Activated CD8-positive, alpha-beta memory T cell treated with anti-CD3 and anti-CD28 coated beads for 4 hours (primary cell): ENCODE data around the gene TLE2.
A peak's percentile ranks its signal among the peaks of the same experiment; 100 is the strongest.
"Not testable (repeated sequence)": the region's sequence is repeated elsewhere in the genome, so short reads cannot be mapped to it uniquely, and the experiment has no call there.

Experiments used
- DNase-seq, 2 donors: peaks; one replicate each; pipeline ENCODE4 v3.0.0-alpha.2; 2020; ENCODE audit warnings: low read depth in 2 of 2

TLE2 gene

DNA sequence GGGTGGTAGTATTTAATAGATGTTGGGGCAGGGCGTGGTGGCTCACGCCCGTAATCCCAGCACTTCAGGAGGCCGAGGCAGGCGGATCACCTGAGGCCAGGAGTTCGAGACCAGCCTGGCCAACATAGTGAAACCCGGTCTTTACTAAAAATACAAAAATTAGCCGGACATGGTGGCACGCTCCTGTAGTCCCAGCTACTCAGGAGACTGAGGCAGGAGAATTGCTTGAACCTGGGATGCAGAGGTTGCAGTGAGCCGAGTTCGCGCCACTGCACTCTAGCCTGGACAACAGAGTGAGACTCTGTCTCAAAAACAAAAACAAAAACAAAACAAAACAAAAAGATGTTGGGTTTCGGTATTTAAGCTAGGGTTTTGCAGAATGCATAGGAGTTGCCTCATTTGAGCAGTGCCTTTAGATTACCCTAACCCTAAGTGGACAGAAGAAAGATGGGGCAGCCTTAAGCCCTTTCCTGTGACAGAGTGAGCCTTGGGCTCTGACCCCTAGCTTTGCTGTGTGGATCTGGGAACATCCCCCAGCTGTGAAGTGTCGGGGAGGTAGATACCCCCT lies 8.0 kb upstream of the TLE2 start:
- DNase-seq = not testable (repeated sequence)

DNA sequence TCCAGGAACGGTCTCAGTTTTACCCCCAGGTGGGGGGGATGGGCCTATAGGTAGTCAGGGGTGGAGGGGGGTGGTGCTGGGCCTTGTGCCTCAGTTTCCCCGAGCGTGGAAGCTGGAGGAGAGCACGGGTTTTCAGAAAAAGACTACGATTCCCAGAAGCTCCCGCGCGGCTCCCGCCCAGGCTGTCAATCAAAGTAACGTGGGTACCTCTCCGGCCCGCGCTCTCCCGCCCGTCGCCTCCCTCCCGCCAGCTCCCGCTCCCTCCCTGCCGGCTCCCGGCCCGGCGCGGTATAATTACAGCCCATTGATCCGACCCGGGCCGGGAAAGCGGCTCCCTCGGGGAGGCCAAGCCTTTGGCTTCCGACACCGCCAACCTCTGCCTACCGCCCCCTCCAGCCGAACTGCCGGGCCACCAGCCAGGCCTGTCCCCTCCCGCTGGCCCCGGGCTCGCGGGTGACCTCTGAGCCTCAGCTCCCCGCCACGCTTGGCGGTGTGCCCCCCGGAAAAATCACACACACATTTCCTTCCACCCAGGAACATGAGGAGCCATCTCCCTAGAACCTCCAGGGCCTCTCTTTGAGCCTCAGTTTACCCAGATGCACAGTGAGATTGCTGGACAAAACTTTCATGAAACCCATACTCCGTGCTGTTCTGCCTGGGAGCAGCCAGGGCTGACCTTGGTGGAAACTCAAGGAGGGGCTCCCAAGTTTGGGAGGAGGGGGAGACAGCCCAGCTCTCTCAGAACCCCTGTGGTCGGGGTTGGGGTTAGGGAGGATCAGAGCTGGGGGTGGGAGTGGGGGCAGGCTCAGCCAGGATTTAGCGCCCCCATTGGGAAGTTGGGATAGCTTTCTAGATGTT lies 7.3 kb upstream of the TLE2 start:
- peak; percentile 54 to 65 for DNase-seq

DNA sequence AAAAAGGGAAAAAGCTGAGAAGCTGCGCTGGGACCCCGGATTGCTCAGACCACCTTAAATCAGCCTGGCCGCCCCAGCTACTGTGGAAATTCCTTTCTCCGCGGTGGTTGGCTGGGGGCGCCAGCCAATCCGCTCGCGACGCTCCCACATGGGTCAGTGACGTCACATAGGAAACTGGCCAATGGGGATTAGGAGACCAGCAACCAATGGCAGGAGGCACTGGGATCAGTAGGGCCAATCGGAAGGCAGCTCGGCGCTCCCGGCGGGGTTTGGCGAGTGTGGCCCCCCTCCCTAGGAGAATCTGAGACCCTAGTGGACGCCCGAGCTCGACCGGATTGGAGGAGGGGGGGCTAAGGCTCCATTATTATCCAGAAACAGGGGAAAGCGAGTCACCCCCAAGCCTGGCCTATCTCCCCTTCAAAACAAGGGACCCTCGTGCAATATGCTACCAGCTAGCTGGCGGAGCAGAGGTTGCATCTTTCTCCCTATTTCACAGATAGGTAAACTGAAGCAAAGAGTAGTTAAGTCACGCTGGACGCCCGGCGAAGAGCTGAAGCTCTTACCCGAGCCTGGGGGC lies 6.5 kb upstream of the TLE2 start:
- DNase-seq = peak; percentile 83 to 92

DNA sequence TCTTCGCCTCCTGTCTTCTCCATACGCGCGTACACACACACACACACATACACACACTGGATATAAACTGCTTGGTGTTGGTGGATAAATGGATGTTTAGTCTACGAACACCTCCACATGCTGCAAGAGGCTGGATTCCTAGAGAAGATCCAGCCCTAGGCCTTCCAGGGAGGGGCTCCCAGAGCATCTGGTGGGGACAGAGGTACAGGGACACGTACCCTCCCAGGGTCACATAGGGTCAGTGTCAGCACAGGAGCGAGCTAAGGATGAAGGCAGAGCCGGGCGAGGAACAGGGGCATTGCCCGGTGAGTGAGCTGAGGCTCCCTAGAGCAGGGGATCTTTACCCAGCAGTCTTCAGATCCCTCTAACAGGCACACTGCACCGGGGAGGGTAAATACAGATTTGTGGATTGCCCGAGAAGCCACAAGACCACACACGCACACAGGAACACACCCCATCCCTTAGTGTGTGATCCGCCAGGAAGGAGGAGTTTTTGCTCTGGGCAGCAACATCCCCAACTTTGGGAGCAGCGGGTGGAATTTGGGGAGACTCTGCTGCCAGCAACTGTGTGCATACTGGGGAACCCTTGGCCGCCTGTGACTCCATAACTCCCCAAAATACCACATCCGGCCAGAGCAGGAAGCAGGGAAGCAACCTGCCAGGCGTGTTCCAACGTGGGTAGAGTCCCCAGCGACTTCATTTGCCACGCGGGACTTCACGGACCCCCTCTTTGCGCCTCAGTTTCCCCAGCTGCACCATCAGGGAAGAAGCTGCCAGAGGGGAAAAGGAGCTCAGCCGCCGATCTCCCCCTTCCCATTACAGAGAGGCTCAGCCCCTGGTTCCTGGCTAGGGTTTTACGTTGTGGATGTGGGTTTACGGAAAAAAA lies 5.8 kb upstream of the TLE2 start:
- no peak for DNase-seq

DNA sequence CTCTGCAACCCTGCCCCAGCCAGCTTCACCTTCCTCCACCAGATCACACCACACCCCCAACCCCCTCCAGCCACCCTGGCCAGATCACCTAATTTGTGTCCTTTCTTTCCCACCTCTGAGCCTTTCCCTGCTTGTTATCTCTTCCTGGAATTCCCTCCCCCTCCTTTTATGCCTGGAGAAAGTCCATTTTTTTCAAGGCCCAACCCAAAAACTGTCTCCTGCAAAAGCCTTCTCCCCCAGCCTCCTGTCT lies 5.3 kb upstream of the TLE2 start:
- DNase-seq = no peak

DNA sequence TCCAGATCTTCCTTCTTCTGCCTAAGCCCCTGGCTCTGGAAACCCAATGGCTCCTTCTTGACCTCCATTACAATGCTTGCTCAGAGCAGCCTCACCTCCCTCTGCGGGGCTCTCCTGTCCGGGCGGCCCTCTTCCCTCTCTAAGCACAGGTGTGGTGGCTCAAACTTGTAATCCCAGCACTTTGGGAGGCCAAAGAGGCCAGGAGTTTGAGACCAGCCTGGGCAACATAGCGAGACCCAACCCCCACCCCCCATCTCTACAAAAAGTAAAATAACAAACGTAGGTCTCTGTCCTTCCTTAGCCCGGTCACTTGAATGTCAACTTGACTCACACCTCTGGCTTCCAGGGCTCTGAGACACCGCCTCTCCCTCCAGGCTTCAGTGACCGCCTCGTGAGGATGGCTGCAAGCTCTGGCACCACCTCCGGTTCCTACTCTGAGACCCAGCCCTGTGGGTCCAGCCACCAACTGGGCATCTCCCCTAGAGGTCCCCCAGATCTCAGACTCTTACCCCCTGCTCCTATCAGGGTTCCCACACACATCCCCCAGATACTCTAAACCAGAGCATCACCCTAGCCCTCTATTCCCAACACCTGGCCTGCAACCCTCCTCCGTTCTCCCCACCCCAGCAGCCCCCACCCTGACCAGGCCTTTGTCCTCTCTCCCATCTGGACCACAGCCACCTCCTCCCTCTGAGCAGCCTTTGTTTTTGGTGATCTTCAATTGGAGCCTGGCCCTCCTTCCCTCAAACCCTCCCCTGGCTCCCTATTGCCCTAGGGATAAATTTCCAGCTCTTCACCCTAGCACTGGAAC lies 4.7 kb upstream of the TLE2 start:
- DNase-seq = no peak

DNA sequence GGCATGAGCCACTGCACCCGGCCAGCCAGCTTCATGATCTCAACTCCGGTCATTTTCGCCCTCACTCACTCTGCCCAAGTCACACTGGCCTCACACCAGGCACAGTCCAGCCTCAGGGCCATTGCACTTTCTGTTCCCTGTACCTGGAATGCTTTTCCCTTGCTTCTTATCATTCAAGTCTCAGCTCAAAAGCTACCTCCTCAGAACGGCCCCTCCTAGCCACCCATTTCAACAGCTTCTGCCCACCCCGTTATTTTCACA lies 2.5 kb upstream of the TLE2 start:
- DNase-seq = no peak

DNA sequence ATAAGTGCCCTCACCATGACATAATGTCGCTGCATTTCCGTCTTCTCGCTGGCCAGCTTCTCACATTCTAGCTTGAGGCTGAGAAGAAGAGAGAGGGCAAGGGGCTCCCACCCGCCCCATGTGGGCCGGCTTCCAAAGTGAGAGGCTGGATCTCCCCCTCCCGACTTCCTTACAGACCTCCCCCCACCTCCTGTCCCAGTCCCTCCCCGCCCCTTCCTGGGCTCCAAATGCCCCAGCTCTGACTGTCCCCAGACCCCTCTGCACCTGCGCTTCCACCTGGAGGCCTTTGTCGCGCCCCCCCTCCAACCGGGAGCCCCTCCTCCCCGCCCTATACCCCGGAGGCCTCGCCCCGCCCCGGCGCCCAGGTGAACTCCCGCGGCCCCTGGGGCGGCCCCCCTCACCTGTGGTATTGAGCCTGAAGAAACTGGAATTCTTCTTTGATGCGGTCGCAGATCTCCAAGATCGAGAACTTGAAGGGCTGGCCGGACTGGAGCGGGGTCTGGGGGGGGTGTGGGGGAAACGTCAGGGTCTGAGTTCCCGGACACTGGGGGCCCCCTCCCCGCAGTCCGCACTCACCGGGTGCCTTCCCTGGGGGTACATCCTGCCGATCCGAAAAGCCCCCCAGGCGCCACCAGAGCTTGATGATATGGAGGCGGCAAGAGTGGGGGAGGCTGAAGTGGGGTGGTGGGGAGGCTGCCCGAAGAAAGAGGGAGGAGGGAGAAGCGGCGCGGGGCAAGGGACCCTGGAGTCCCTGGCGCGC lies 595 bp downstream of the TLE2 start:
- no peak for DNase-seq

DNA sequence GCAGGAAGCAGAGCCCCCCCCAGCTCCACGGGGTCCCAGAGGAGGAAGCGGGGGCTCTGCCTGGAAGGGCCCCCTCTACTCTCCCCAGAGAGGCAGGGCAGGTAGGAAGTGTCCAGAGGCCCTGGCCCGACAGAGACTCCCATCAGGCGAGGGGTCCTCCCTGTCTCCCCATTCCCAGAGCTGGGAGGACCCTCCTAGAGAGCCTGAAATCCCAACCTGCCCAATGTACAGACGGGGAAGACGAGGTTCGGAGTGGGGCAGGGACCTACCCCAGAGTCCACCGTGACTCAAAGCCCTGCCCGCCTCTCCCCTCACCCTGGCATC lies 1.1 kb downstream of the TLE2 start:
- DNase-seq = no peak

DNA sequence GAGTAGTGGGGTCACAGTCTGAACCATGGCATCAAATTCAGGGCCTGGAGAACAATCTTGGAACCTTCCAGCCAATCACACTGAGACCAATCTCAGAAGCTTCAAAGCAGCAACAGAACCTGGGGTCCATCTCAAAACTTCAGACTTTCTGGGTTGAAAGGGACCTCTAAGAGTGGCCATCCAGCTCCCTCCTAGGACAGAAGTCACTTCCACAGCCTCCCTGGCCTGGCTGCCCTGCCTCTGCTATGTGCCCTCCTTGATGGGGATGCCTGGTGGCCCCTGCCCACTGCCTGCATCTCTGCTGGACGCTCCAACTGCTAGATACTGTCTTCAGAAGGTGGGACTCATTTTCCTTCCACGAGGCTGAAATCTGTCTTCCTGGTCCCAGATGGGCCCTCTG lies 1.8 kb downstream of the TLE2 start:
- no peak for DNase-seq

DNA sequence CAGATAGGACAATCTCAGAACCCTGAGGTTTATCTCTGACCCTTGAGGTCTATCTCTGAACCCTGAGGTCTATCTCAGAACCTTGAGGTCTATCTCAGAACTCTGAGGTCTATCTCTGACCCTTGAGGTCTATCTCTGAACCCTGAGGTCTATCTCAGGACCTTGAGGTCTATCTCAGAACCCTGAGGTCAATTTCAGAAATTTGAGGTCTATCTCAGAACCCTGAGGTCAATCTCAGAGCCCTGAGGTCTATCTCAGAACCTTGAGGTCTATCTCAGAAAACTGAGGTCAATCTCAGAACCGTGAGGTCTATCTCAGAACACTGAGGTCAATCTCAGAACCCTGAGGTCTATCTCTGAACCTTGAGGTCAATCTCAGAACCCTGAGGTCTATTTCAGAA lies 2.3 kb downstream of the TLE2 start:
- DNase-seq = no peak

DNA sequence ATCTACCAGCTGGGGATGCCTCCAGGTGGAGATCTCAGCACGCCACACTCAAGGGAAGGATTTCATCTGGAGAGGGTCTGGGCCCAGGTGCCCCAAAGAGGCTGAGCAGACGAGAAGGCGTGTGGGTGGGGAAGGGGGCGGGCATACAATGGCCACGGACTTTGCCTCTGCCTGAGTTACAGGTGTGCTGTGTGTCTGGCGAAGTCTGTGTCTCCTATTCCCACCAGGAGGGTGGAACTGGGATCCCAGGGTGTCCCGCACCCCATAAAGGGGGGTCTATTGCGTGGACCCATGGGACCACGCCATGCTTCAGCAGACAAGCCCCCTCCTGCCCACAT lies 3.6 kb downstream of the TLE2 start:
- no peak for DNase-seq

DNA sequence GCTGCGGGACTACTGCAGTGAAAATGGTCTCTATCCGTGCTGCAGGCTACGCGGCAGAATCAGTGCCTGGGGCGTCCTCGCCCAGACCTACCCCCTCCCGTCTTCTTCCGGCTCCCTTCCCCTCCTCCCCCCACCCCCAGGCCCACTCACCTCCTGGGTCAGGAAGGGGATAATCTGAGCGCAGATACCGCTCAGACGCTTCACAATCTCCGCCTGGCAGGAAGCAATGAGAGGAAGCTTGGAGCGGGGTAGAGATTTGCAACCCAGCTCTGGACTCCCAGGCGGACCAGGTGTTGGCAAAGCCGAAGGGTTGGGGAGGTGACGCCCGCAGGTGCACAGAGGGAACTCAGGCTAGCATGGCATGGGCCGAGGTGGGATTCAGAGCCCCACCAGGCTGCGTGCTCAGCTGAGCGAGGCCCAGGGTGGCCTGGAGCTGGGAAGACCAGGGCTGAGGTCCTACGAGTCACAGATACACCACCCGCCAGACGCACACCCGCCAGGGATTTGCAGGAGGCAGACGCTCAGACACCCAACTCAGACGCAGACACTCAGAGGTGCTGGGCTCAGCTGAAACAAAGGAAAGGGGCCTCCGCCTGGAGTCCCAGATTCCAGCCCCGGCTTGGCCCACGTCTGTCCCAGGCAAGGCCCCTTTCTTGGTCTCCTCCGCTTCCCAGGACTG lies 4.1 kb downstream of the TLE2 start:
- DNase-seq = no peak

DNA sequence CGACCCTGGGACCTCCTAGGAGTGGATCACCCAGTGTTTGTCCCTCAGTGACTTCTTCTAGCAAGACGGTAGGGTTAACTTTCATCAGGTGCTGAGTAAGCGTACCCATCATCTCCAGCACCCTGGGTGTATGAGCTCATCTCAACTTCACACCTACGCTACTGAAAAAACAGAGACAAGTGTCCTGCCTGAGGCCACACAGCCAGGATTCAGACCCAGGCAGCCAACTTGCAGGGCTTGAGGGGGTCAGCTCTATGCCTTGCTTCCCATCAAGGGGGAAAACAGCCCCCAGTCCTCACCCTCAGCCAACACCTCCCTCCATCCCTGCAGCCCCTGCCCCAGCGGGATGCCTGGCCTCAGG lies 4.6 kb downstream of the TLE2 start:
- no peak for DNase-seq

DNA sequence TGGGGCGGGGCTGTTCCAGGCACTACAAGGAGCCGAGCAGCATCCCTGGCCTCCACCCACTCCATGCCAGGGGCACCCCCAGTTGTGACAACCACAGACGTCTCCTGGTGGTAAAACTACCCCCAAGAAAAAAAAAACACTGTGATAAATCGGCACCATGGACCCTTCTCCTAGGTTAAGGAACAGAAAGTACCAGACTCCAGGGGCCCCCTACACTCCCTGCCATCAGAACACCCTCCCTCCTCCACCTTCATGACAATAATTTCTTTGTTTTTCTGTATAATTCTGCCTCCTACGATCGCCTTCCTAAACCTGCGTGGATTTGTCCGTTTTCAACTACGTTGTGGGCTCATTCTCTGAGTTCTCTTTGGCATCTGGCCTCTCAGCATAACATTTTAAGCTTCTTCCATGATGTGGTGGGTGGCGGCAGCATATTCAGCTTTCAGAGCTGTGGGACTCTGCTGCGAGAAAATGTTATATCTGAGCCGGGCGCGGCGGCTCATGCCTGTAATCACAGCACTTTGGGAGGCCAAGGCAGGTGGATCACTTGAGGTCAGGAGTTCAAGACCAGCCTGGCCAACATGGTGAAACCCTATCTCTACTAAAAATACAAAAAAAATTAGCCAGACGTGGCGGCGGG lies 8.6 kb downstream of the TLE2 start:
- no peak for DNase-seq

DNA sequence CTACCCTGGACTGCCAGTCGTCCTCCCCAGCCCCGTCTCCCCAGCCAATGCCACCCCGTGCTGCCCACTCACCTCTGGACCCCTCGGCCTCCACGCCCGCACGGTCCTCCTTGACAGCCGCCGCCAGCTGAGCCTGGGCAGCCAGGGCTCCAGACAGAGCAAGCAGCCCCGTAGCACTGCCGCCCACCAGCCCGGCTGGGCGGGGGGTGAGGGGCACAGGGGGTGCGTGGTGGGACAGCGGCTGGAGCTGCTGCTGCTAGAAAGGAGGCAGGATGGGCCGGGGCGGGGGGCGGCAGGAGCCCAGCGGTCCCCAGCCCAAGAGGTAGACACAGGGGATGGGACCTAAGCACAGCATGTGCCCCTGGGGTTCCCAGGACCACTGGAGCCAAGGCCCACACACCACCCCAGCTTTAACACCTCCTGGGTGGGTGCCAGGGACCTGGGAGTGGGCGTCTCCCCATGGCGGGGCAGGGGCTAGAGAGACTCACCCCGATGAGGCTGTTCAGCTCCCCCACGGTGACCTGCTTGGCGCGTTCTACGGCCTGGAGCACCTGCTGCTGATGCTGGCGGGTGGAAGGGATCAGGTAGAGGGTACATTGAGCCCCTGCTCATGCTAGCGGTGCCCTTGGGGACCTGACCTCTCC lies 9.7 kb downstream of the TLE2 start:
- no peak for DNase-seq

DNA sequence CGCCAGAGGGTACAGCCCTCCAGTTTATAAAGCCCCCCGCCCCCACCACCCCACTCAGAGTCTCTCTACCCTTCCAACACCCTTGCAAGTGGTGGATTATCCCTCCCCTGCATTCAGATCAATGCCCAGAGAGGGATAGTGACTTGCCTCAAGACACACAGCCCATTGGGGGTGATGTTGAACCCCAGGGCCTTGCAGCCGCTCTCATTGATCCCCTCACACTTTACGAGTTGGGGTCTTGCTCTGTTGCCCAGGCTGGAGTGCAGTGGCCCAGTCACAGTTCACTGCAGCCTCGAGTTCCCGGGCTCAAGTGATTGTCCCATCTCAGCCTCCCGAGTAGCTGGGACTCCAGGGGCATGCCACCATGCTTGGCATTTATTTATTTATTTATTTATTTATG lies 11.2 kb downstream of the TLE2 start:
- no peak for DNase-seq

DNA sequence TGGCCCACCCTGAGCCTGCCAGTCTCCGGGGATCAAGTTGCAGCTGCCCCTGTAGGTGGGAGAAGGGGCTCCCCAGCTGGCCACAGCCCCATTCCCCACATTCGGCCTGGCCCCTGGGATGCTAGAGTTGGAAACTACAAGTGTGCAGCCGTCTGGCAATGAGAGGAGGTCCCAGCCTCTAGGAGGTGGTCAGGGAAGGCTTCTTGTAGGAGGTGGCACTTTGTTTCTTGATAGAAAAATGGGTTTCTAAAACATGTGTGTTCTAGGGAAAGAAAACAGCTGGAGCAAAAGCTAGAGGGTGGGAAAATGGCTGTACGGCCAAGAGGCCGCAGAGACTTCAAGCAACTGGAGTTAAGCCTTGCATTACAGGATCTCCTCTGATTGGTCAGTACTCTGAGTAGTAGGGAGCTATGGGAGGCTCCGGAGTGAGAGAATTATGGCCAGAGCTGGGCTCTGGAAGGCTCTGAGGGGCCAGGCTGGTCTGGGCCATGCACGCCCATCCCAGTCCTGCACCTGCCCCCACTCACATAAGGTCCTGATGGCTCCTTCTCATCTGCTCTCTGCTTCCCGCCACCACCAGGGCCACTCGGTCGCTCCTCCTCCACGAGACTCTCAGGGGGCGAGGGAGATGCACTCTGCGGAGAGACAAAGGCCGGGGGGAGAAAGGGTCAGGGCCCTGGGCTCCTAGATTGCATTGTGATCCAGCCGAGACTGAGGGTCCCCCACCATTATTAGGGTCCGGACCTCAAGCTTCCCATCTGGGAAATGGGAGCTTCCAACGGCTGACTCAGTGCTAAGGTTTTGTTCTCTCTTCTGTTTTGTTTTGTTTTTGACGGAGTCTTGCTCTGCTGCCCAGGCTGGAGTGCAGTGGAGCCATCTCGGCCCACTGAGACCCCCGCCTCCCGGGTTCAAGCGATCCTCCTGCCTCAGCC lies 13.7 kb downstream of the TLE2 start:
- no peak for DNase-seq

DNA sequence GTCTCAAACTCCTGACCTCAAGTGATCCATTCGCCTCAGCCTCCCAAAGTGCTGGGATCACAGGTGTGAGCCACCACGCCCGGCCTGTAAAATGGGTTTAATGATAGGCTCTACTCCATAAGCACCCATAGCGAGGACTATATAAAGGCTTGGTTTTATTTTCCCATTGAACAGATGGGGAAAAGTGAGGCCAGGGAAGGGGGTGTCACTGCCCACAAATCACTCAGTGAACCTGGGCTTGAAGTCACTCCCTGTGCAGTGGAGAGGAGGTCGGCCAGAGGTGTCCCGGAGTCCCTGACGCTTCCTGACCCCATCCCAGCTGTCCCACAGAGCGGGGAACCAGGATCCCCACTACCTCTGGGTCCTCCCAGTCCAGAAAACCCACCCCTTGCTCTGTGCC lies 14.9 kb downstream of the TLE2 start:
- DNase-seq = no peak
